ENCODE data around the gene BCR.

The BCR gene

DNA sequence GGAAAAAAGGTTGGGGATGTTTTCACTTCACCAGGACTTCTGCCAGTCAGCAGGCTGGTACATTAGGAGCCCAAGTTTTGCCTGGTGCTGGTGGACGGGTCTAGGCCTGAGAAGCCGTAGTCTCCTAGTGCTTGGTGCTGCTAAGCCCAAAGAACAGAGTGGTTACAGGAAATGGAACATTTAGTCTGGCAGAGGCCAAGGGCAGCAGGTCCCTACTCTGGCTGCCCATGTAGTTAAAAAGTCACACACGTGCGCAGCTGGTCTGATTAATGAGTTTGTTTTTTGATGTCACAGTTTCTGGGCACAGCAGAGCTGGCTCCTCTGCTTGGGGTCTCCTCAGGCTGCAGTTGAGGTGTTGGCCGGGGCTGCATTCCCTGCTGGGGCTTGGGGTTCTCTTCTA, 20.6 kb downstream of the BCR start:
- no peak for DNase-seq (ENCODE audit: low read depth)

DNA sequence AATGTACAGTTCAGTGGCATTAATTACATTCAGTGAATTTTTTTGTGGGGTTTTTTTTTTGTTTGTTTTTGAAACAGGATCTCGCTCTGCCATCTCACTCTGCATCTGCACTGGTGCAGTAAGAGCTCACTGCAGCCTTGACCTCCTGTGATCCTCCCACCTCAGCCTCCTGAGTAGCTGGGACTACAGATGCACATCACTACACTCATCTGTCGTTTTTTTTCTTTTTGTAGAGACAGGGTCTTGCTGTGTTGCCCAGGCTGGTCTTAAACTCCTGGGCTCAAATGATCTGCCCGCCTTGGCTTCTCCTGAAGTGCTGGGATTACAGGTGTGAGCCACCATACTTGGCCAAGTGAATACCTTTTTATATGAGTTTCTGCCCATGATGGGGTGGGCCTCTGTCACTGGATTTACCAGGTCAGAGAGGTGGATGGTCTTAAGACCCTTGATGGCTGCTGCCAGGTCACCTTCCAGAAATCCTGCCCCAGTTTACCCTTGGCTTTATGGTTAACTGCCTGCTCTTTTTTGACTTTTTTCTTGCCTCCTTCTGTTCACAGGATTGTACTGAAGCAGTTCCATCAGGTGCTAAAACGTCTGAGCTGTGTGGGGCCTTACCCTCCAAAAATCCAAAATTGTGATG, 22.6 kb downstream of the BCR start:
- no peak for DNase-seq (ENCODE audit: low read depth)

DNA sequence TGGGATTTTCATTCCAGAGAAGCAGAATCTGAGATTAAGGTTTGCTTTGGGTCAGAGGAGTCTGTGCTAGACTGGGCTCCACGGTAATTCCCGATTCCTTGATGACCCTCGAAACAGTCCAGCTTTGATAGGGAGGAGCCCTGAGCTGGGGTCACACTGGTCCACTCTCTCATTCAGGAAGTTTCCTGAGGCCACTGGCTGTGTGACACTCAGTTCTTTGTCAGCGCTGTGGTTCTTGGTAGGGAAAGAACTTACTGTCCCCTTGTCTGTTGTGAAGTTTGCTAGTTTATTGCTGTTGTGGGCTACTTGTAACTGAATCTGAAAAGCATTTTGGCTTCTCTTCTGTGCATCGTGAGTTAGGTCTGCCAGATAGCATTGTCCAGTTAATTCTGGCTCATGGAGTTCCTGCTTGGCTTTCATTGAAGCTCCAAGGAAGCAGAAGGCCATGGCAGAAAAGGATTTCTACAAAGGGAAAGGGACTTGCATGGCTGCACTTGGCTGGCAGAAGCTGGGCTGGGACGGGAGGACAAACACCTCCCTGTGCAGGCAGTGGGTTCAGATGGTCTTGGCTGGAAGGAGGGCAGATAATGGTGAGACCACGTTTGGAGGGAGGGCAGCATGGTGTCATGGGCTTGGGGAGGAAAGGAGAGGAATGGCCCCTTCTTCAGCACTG, 23.3 kb downstream of the BCR start:
- no peak for DNase-seq (ENCODE audit: low read depth)

DNA sequence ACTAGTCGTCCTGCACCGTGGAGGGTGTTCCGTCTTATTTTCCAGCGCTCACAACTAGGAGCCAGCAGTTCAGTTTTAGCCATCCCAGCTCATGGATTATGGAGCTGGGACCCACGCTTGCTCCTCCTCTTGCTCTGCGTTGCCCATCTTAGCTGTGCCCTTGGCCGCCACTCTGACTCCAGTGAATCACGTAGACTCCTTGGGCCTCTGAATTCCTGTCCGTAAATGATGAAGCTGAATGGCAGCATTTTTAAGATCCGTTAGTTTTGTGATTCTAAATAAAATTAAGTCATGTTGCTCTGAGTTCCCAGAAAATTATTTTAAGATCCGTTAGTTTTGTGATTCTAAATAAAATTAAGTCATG, 23.8 kb downstream of the BCR start:
- no peak for DNase-seq (ENCODE audit: low read depth)

DNA sequence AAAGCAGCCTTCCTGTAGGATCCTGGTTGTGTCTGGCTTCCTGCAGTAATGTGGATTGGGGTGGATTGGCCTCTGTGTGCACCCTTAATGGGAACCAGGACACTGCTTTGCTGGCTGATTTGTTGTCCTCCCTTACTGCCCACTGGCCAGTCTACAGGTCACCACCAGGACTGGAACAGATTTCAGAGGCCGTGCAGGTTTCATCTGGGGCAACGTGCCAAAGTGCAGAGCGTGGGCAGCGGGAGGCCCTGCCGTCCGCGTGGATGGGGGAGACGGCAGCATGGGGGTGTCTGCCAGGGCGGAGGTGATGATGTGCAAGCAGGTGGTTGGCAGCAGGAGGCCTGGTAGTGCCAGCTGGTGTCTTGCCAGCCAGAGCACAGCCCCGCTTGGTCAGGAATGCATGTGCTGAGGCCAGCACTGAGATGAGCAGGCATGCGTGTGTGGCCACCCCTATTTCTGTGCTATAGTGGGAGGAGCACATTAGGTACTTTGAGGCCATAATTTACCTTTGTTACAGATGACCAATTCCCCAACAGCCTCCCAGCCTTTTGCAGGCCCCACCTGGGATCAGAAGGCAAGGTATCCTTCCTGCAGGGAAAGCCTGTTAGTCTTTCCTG, 24.3 kb downstream of the BCR start:
- no peak for DNase-seq (ENCODE audit: low read depth)

DNA sequence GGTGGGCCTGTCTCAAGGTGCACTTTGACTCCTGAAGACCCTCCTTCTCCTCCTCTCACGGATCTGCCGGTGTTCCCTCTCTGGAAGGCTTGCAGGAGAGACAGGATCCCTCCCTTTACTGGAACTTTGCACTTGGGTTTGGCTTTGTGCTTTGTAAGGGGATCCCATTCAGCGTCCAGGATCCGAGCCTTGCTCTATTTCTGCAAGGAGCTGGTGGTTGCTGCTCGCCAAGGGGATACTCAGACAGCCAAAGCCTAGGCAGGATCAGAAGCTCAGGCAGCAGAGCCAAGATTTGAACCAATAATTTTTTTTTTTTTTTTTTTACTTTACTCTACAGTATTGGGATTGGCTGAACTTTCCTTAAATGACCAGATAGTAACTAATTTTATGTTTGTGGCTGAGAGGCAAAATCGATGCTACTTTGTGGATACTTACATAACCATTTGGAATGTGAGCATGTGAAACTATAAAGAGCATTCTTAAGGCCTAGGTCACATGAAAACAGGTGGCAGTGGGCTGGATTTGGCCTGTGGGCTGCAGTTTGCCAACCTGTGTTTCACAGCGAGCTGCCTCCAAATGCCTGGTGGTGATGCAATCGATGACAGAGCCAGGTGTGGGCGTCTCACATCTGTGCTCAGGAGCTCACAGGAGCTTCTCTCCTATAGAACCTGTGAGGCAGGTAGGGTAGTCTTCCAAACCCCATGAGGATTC, 25.2 kb downstream of the BCR start:
- no peak for DNase-seq (ENCODE audit: low read depth)

DNA sequence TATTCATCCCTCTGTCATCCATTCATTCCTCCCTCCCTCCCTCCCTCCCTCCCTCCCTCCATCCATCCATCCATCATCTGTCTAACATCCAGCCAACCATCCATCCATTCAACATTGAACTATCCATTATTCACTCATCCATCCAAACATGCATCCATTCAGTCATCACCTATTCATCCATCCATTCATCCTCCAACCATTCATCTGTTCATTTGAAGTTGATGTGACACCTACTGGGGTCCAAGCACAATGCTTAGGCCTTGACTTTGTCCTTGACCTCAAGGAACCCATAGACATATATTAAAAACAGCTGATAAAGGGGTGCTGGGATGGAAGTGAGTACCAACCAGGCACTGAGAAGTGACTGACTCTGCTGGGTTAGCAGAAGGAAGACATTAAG, 26.6 kb downstream of the BCR start:
- DNase-seq (ENCODE audit: low read depth) = no peak

DNA sequence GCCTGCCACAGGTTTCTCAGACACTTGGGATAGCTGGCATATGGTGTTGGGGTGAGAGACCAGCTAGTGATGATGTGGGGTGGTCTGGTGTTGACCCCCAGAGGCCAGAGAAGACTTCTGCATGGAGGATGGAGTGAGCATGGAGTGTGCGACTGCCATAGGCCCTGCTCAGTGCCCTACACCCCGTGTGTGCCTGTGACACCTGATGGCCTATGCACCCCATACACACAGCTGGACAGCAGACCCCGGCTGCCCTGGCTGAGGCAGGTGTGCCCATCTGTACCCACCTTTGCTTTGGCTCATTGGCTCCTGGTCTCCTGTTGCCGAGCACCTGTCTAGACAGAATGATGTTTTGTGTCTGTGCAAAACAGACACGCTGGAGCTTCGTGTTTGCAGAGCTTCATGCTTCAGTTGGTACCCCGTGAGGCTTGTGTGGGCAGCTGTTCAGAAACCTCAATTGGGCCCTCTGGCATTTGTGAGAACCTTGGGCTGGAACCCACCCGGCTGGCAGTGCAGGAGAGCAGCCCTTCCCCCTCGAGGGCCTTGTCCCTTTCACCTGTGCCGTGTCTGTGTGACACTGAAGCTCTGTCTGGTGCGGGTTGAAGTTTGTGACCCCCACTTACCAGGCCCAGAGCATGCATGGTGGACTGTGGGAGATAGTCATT, 27.6 kb downstream of the BCR start:
- no peak for DNase-seq (ENCODE audit: low read depth)

DNA sequence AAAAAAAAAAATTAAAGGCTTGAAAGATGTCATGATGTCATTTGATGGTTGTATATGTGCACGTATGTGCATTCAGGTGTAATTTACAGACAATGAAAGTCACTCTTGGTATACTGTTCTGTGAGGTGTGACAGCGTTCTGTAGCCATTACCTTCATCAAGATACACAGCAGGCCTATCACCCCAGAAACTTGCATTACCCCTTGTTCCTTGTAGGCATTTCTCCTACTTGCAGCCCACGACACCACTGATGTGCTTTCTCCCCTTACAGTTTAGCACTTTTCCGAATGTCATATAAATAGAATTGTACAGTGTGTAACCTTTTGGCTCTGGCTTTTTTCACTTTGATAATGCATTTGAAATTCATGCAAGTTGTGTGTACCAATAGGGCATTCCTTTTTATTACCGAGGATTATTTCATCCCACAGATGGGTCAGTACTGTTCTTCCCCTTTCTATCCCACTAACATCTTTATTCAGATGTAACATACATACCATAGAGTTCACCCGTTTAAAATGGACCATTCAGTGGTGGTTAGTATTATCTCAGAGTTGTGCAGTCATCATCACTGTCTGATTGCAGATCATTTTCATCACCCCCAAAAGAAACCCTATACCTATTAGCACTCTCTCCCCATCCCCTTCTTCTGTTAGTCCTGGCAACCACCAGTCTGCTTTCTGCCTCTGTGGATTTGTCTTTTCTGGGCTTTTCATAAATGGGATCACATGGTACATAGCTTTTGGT, 30.3 kb downstream of the BCR start:
- DNase-seq (ENCODE audit: low read depth) = no peak

DNA sequence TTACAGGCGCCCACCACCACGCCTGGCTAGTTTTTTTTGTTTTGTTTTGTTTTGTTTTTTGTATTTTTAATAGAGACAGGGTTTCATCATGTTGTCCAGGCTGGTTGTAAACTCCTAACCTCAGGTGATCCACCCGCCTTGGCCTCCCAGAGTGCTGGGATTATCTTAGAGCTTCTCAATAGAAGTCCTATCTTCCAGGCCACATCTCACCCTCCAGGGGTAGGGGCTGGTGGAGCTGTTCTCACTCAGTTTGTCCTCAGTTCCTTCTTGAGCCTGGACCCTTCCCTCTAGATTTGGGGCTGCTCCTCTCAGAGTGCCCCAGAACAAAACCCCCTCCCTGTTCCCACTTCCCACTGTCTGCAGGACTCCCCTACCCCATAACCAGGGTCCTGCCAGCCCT, 31.3 kb downstream of the BCR start:
- no peak for DNase-seq (ENCODE audit: low read depth)

DNA sequence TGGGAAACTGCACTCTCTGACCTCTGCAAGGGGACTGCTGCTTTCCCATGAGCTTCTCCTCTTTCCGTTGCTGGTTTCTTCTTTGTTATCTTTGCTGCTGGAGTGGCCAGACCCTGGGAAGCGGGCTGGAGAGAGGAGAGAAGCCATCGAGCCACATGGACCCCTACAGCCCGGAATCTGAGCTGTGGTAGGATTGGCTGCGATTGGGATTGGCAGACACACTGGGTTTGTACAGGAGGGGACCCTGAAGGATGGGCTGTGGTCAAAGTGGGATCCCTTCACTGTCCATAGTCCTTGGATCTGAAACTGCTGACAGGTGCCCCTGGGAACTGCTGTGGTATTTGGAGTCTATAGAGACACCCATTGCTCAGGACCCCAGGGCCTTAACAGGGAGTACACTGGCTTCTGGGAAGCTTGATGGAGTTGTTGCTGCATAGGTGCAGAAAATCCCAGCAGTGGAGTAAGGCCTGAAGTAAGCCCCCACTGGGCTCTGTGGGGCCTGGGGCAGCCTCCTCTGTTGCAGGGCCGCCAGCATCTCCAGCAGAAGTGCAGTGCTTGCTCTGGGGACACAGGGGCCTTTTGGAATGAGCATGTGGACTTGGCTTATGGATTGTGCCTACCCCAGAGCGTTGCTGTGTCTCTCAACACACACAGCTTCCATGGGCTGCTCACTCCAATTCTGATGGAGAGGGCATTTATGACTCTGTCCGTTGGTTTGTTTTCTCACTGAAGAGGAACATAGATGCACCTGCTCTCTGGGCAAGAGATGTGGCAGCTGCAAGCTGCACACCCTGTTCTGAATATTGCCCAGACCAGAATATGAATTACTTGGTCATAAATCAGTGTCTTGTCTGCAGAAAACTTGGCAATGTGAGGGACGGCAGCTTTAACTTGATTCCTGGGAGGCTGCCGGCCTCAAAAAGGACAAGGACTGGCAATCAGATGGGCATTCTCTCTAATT, 32.0 kb downstream of the BCR start:
- no peak for DNase-seq (ENCODE audit: low read depth)

DNA sequence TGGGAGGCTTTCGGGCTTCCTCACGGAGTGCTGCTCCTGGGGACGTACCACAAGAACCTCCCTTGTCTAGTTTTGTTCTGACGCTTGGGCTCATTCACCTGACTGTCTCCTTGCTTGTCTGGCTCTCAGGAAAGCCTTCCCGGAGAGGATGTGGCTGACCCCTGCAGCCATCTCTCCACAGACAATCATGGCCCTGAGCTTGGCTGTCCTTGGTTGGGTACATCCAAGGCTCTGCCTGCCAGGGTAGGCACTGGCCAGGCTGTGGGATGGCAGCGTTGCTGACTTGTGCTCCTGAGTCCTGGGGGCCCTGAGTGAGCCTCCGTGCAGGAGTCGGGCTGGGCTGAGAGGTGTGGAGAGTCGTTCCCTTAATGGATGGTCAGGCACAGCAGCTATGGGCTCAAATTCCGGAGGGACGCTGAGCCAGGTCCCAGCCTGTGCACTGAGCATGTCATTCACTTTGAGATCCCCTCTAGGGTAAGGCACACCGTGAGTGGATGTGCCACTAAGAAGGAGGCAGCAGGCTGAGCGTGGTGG, 32.8 kb downstream of the BCR start:
- no peak for DNase-seq (ENCODE audit: low read depth)

DNA sequence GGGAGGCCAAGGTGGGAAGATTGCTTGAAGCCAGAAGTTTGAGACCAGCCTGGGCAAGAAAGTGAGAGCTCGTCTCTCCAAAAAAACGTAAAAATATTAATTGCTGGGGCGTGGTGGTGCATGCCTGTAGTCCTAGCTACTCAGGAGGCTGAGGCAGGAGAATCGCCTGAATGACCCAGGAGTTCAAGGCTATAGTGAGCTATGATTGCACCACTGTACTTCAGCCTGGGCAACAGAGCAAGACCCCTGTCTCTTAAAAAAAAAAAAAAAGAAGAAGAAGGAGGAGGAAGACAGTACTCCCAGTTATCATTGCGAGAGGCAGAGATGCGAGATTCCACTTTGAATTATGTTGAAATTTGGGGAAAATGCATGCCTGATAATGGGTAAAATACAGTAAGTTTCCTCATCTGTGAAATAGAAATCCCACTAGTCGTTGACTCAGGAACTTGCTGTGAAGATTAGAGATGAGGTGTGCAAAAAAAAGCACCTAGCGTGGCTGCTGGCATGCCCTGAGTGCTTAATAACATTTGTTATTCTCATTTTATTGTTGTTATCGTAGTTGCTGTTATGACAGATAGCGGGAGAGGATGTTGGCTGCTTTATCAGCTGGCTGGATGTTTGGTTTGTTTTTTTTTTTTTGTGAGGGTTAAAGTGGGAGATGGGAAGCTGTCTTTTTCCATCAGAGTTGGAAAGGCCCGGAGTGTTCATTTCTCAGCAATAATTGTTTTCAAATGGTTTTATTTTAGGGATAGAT, 33.4 kb downstream of the BCR start:
- DNase-seq (ENCODE audit: low read depth) = no peak

DNA sequence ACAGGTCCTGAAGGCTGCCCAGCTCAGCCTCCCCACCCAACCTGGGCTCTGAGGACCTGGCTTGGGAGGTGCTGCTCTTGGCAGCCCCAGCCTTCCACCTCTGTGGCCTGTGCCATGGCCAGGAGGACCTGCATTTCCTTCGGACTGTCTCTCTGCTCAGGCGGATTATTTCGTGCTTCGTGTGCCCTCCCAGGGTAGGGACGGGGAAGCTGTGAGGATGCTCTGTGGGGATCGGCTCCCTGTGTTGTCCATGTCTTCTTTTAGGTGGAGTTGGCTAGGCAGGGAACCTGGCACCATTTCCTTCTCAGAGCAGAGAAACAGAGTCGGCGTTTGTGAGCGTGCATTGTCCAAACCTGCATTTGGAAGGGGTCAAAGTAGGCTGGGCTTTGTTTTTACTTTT, 34.1 kb downstream of the BCR start:
- DNase-seq (ENCODE audit: low read depth) = no peak

DNA sequence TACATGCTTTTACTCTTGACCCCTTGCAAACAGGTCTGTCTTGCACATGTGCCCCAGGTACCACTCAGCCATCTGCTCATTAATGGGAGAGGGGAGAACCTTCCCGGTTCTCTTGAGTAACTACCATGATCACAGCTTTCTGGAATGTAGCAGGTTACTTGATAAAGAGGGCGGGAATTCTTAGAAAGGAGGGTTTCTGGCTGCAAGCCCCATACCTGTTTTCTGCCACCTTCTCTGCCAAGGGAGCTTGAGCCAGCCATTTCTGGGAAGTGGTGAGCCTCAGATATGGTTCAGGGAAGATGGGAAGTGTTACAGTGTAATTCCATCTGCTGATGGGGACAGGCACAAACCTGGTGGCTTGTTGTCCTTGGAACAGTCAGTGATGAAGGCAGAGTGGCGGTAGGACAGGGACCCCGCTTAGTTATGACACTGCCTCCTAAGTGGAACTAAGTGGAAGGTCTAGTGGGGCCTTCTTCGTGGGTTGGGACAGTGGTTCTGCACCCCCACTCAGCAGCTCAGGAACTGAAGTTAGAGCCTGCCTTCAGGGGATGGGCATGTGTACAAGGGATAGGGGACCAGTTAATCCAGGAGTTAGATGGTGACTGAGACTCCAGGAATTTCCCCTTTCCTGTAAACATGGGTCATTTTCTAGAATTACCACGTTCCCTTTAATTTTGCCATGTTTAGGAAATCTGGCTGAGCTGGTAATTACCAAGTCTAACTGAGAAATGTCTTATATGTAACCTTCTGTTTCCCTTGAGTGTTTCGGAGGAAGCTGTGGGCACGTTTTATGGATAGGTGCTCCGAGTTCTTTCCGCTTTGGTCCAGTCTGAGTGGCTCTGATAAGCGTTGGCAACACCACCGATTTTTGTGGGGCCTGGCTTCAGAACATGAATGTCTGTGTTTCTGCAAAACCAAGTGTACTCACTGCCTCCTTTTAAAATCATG, 35.3 kb downstream of the BCR start:
- DNase-seq (ENCODE audit: low read depth) = no peak

DNA sequence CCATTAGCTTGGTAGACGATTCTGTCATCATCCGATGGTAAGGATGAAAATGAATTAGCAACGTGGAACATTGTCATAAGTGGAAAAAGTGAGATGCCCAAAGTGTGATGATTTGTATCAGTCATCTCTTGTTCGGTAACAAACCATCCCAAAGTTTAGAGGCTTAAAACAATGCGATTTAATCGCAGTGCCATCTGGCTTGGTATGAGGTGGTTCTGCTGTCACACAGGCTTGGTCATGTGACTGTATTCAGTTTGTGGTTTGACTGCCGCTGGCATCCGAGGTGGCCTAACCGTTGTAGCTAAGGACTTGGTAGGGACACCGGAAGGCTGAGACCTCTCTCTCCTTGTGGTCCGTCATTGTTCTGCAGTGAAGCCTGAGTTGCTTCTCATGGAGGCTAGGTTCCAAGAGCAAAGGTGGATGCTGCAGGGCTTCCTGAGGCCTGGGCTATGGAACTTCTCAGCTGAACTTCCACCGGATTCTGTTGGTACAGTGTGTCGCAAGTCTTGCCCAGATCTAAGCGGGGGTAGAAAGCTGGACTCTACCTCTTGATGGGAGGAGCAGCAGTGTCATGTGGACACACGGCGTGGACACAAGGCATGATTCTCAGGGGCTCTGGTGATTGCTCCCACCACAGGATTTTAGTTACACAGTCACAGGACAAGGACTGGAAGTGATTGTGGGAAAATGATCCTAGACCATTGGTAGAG, 36.3 kb downstream of the BCR start:
- no peak for DNase-seq (ENCODE audit: low read depth)

DNA sequence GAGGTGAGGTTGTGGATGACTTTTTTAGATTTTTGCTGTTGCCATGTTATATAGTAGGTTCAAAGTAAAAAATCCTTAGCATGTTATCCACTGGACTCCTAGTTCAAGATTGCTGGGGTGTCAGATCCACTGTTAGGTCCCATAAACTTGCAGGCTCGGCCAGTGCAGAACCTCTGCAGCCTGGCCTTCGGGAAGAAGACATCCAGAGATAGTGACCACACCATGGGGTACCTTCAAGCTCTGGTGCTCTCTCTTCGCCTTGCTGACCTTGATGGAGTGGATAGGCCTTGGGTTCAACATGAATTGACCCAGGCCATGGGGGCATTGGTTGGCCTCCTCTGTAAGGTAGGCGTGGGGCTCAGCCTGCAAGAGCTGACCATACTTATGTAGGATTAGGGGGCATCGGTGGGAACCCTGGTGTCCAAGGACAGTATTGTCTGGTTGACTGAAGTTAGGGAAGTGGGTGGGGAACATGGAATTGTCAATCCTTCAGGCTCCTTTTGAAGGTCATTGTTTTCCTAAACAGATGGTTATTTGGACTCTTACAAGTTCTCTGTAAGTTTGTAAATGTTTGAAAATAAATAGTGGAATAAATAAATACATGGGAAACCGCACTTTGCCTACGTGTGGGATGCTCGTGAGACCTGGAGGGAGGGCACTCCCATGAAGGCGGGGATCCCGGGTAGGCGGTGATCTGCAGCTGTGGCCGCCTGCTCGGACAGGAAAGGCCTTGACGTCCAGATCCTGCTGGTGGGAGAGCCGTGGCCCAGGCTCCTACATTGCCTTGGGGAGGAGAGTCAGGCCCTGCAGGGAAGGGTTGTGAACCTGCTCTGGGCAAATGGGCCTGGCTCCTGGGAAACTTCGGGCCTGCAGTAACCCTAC, 37.1 kb downstream of the BCR start:
- DNase-seq (ENCODE audit: low read depth) = no peak
